Measurements from ENCODE around the gene ARID1B. TPM values are rescaled to one million over a fixed set of nuclear protein-coding genes. Genes with fewer than 3 reads are reported as not detected.
A peak's percentile ranks its signal among the peaks of the same experiment; 100 is the strongest.

Gene ARID1B
- total RNA-seq, 1 experiment from 2014 or later, result 42.8 TPM

- H3K9me3 ChIP-seq (ENCODE audit: insufficient read depth, low read depth), result no peaks in the 10 kb centered on the region
- H3K79me2 ChIP-seq (ENCODE audit: low read depth), result no peaks in the 10 kb centered on the region
- H3K9me2 ChIP-seq (ENCODE audit: insufficient read depth), result no peaks in the 10 kb centered on the region
- CTCF ChIA-PET, result interaction anchor here (0.6 kb wide), 1 partner anchor 1818 kb away, joined by 3 read pairs; no protein-coding TSS in a partner anchor
- intact Hi-C loops (cut with micrococcal nuclease; ENCODE audit: unreplicated experiment), result loop anchor here (5.0 kb wide), 1 partner anchor 405 kb away; no protein-coding TSS in a partner anchor
- no peaks in the 10 kb centered on the region for H3K27me3 ChIP-seq (ENCODE audit: insufficient read depth, low read depth)
- peak in 1 of 2 experiments; percentile 73 for DNase-seq
- peaks cover 8% of the 10 kb centered on the region for H3F3A ChIP-seq (ENCODE audit: insufficient read depth, low read depth)
- peaks cover 27% of the 10 kb centered on the region for H3K4me1 ChIP-seq (replicated peaks; ENCODE audit: insufficient read depth)
- POLR2A ChIA-PET (ENCODE audit: unreplicated experiment), result no interaction called here
- H3K27ac ChIP-seq, result peak overlapping the region; percentile 43
- H3K4me3 ChIP-seq, result no peak overlapping the region
- H3K4me2 ChIP-seq, result peak overlapping the region; percentile 38
- H4K20me1 ChIP-seq (ENCODE audit: insufficient read depth), result 0 out of 2 replicates have a peak, but pooled peaks cover 3% of the 10 kb centered on the region
- no TSS peak for BruUV-seq (replicated peaks)
- H2AFZ ChIP-seq, result no peak overlapping the region
- no peak for TF ChIP-seq EZH2 (IDR thresholded peaks at IDR 0.05; ENCODE audit: low read depth)
- TF ChIP-seq CTCF (conservative IDR thresholded peaks at IDR 0.05), result no peak
- no peaks in the 10 kb centered on the region for H3K36me3 ChIP-seq (ENCODE audit: low read depth)
Measured at GRCh38 chr6:157187182-157188083, 410.3 kb downstream of the ARID1B start.

DNA sequence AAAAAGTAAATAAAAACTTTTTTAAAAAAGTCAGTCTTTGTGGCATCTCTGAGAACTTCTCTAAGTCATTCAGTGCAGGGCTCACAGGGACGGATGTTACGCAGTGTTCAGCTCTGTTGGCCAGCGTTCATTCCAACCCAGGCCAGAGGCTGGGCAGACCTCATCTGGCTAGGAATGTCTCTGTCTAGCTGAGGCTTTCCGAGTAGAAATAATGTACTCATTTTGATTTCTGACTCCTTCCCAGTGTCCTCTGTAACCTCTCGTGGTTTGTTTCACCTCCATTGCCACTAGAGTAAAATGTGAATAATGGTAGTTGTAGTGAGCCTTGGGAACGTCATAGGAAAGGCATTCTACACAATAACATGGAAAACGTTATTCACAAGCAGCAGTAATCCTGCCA, 411.0 kb downstream of the ARID1B start:
- intact Hi-C loops (cut with micrococcal nuclease; ENCODE audit: unreplicated experiment), result loop anchor here (5.0 kb wide), 1 partner anchor 406 kb away; no protein-coding TSS in a partner anchor
- Histone ChIP-seq H3K4me2 (no peak overlapping the region), H4K20me1 (ENCODE audit: insufficient read depth) (0 out of 2 replicates have a peak, but pooled peaks cover 3% of the 10 kb centered on the region), H3K27me3 (ENCODE audit: insufficient read depth, low read depth) (no peaks in the 10 kb centered on the region), H3K9me3 (ENCODE audit: insufficient read depth, low read depth) (no peaks in the 10 kb centered on the region), H3K4me3 (no peak overlapping the region), H3K4me1 (replicated peaks; ENCODE audit: insufficient read depth) (peaks cover 23% of the 10 kb centered on the region), H2AFZ (no peak overlapping the region), H3F3A (ENCODE audit: insufficient read depth, low read depth) (peaks cover 11% of the 10 kb centered on the region), H3K9me2 (ENCODE audit: insufficient read depth) (no peaks in the 10 kb centered on the region), H3K27ac (no peak overlapping the region), H3K79me2 (ENCODE audit: low read depth) (no peaks in the 10 kb centered on the region), H3K36me3 (ENCODE audit: low read depth) (no peaks in the 10 kb centered on the region)
- no TSS peak for BruUV-seq (replicated peaks)
- POLR2A ChIA-PET (ENCODE audit: unreplicated experiment), result no interaction called here
- CTCF ChIA-PET, result interaction anchor here (0.6 kb wide), 1 partner anchor 1819 kb away, joined by 3 read pairs; no protein-coding TSS in a partner anchor
- no peak for TF ChIP-seq EZH2 (IDR thresholded peaks at IDR 0.05; ENCODE audit: low read depth)
- TF ChIP-seq CTCF (conservative IDR thresholded peaks at IDR 0.05), result no peak
- DNase-seq, result no peak

DNA sequence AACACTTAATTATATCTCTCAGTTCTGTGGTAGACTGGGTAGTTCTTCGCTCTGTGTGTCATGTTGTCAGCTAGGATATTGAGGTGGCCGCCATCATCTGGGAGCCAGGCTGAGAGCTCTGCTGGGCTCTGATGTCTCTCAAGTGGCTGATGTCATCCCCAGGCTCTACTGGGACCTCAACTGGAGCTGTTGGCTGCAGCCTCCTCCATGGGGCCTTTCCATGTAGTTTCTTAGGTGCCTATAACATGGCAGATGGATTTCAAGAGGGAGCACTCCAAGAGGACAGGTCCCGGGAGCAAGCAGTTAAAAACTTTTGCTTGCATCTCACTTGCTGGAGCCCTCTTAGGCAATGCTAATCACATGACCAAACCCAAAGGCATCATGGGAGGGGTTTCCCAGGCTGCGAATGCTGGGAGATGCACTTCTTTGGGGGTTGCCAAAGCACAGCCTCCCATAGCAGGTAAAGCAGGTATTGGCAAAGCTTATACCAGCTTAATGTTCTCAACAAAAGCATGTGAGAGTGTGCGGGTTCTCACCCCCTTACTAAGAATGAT, 416.3 kb downstream of the ARID1B start:
- Histone ChIP-seq H3K9me2 (ENCODE audit: insufficient read depth) (no peaks in the 10 kb centered on the region), H3K9me3 (ENCODE audit: insufficient read depth, low read depth) (no peaks in the 10 kb centered on the region), H3K27ac (peak overlapping the region; percentile 20; the same call in 1 of the 2 replicates), H3K79me2 (ENCODE audit: low read depth) (no peaks in the 10 kb centered on the region), H3F3A (ENCODE audit: insufficient read depth, low read depth) (peaks cover 25% of the 10 kb centered on the region), H3K27me3 (ENCODE audit: insufficient read depth, low read depth) (no peaks in the 10 kb centered on the region), H3K36me3 (ENCODE audit: low read depth) (no peaks in the 10 kb centered on the region), H3K4me1 (replicated peaks; ENCODE audit: insufficient read depth) (peaks cover 31% of the 10 kb centered on the region), H4K20me1 (ENCODE audit: insufficient read depth) (no peaks in the 10 kb centered on the region), H3K4me3 (no peak overlapping the region), H3K4me2 (peak overlapping the region; percentile 44), H2AFZ (no peak overlapping the region)
- no peak for DNase-seq
- no peak for TF ChIP-seq EZH2 (IDR thresholded peaks at IDR 0.05; ENCODE audit: low read depth)
- no peak for TF ChIP-seq CTCF (conservative IDR thresholded peaks at IDR 0.05)
- CTCF ChIA-PET, result no interaction called here
- intact Hi-C loops (cut with micrococcal nuclease; ENCODE audit: unreplicated experiment), result loop anchor here (10.0 kb wide), 1 partner anchor 81 kb away; no protein-coding TSS in a partner anchor
- POLR2A ChIA-PET (ENCODE audit: unreplicated experiment), result interaction anchor here (0.6 kb wide), 1 partner anchor 401 kb away, joined by 3 read pairs; no protein-coding TSS in a partner anchor
- no TSS peak for BruUV-seq (replicated peaks)

Measured in PC-9 (cell line).